Cardiac fibroblast (primary cell): ENCODE results near the gene SUB1.

ENCODE experiments used
- DNase-seq, 2 donors: peaks; one replicate each; pipeline versions ENCODE4 v3.0.0 to v3.0.0-alpha.2; 2010; ENCODE audit warnings: low read depth in 2 of 2
- H3K4me3 ChIP-seq, 2 donors: replicated peaks in 1 of 2; 1 replicate in 1 of 2; 2 replicates in 1 of 2; pipeline ENCODE4 v1.5.1; 2011; ENCODE audit warnings: low read depth in 2 of 2, low read length in 2 of 2, mild to moderate bottlenecking in 2 of 2, moderate library complexity in 1 of 2
- CTCF ChIP-seq: IDR thresholded peaks from one replicate; pipeline ENCODE4 v1.5.1; 2011; ENCODE audit warnings: low read depth, mild to moderate bottlenecking, low read length, inconsistent platforms

Gene SUB1

DNA sequence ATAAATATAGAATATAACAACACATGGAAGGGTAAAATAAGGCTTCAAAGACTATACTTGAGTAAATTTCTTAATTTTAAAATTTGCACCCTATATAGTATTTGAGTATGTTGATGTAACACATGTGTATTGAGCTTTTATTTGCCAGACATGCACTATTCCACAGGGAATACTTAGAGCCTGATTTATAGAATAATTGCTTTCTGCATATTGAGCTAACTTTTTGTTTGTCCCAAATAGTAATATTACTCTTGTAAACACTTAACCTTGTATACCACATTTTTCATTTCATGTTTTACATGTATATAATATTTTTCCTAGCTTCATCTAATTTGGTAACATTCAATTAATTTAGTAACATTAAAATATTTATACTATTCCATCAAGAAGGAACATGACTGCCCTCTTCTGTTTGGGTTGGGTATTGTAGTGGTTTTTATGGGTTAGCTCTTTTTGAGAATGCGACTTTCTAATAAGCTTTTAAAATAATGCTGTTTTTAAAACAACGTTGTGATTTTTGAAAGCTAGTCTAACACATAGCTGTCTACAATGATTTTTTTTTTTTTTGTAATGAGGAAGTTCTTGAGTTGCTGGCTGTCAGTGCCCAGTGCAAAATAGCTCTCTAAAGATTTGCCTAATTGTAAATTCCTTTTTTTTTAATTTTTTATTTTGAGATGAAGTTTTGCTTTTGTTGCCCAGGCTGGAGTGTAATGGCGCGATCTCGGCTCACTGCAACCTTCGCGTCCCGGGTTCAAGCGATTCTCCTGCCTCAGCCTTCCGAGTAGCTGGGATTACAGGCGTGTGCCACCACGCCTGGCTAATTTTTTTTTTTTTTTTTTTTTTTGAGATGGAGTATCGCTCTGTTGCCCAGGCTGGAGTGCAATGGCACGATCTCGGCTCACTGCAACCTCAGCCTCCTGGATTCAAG, 4.8 kb downstream of the SUB1 start:
- H3K4me3 ChIP-seq: no peak overlapping the region
- TF ChIP-seq CTCF: peak; percentile 69
- peak; percentile 77 to 83 for DNase-seq

DNA sequence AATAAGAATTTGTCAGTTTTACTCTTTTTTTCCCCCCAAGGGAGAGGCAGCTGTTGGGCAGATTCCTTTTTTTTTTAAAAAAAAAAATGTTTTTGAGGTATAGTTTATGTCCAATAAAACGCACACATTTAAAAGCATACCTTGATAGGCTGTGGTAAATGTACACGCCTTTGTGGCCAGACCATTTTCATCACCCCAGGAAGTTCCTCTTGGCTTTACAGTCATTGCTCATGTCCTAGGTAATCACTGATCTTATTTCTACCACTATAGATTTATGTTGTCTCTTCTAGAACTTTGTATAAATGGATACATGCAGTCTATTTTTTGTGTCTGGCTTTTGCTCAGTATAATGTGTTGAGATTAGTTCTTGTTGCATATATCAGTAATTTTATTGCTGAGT, 9.8 kb downstream of the SUB1 start:
- no peak overlapping the region for H3K4me3 ChIP-seq
- no peak for DNase-seq
- no peak for TF ChIP-seq CTCF

DNA sequence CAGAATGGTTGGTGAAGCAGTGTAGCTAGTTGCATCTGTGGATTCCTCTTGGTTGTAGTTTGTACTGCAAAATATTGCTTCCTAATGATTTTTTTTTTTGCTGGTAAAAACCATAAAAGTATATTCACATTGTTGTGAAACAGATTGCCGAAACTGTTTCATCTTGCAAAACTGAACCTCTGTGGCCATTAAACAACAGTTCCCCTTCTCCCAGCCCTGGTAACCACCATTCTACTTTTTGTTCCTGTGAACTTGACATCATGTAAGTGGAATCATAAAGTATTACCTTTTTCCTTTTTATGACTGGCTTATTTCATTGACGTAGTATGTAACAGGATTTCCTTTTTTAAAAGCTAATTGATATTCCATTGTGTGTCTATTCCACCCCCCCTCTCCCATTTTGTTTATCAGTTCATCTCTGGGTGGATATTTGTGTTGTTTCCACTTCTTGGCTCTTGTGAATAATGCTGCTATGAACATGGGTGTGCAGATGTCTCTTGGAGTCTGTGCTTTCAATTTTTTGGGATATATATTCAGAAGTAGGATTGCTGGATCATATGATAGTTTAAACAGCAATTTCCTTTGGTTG, 11.8 kb downstream of the SUB1 start:
- no peak for DNase-seq
- TF ChIP-seq CTCF: no peak

DNA sequence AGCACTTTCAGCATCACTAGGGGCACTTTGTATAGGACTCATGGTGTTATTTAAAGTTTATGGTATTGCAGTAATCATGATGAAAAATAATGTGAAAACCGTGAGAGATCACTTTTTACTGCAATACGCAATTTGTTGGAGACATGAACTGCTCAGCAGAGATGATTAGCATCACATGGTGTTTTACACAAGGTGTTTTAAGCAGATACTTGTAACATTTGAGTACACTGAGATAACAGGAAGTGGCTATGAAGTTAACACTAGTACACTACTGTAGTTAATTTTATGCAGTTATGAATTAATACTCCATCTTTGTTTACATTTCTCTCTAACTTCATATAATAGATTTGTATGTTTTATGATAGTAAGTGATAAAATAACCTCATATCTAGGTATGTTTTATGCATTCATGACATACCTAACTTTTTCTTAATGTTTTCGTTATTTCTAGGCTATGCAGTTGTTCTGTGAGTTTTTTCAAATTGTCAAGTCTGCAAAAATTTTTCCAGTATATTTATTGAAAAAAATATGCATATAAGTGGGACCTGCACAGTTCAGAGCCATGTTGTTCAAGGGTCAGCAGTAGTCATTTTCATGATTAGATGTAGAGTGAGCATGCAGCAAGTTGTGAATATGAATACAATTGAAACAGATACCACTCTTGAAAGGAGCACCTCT, 13.0 kb downstream of the SUB1 start:
- no peak overlapping the region for H3K4me3 ChIP-seq
- no peak for DNase-seq

More for the DNA sequence above, 11.8 kb downstream of the SUB1 start:
- H3K4me3 ChIP-seq: no peak overlapping the region

GRCh38 chr5:32598997-32599549, 13.7 kb downstream of the SUB1 start:
- DNase-seq: no peak
- TF ChIP-seq CTCF: no peak

More for the DNA sequence above, 13.0 kb downstream of the SUB1 start:
- TF ChIP-seq CTCF: no peak

DNA sequence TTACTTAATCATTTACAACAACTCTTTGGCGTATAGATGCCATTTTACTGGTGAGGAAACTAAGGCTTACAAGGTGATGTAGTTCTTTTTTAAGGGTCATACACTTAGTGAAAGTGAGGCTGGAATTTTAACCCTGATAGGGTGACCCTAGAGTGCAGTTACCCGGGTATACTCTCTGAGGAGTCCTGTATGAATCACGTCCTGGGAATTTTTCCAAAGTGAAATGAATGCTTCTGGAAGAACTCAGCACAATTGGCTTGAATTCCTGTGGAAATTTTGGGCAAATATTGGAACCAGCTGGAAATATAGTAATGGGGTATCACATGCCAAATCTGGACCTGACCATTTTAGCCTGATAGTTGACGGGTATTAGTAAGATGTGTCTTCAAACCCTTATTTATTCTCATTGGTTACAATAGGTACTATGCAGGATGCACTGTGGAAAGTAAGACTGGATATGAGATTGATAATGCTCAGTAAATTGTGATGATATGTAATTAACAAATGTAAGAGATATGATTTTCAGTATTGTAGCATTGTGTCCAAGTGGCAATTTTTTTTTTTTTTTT, 14.8 kb downstream of the SUB1 start:
- no peak for TF ChIP-seq CTCF
- H3K4me3 ChIP-seq: no peak overlapping the region
- DNase-seq: peak; percentile 75 to 87

More at GRCh38 chr5:32598997-32599549, 13.7 kb downstream of the SUB1 start:
- no peak overlapping the region for H3K4me3 ChIP-seq
